ENCODE results near the gene NKX1-1. TPM values are rescaled to one million over a fixed set of nuclear protein-coding genes. Genes with fewer than 3 reads are reported as not detected.

NKX1-1 gene
- total and polyA plus RNA-seq, 2 of the 8 experiments (the other 6 are each of a cell fraction or from before 2014, with no cell fraction given): not detected

DNA sequence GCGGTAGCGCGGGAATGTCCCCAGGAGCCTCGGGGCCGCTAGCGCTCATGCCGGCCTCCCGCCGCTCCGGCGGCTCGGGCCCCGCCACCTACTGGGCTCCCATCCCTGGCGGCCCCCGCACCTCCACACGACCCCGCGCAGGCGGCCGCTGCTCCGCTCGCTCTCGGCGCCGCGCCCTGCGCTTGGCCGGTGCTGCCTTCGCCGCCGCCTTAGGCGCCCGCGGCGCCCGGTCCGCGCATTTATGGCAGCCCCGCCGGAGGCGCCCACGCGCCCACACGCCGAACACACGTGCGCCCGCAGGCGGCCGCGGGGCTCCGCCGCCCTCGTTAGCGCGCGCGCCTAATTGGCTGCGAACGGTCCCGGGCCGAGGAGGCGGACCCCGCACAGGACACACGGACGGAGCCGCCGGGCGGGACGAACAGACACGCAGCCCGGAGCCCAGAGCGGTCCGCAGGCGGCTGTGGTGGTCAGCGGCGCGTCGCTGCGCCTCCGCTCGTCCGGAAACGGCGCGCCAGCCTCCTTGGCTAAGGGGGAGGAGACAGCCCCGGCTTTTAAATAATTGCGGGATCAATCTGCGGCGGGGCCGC lies at the start of gene NKX1-1 (continued):
- TF ChIP-seq RXRA (IDR thresholded peaks at IDR 0.05; ENCODE audit: insufficient read depth, low read depth, low read length) (no peak), ASH2L (IDR thresholded peaks at IDR 0.05; ENCODE audit: low read length) (no peak), JUN (IDR thresholded peaks at IDR 0.05; ENCODE audit: low read depth, low read length) (no peak), RNF2 (IDR thresholded peaks at IDR 0.05; ENCODE audit: borderline replicate concordance, low read depth, low read length, missing control alignments, poor library complexity, severe bottlenecking) (peak; percentile 65), RAD21 (IDR thresholded peaks at IDR 0.05 in 1 of 2, conservative IDR thresholded peaks at IDR 0.05 in 1 of 2; ENCODE audit: low read depth in 2 of 2, low read length in 2 of 2) (no peak)

Data from H1 (cell line).